ENCODE results near the gene TNS4. TPM values are rescaled to one million over a fixed set of nuclear protein-coding genes. Genes with fewer than 3 reads are reported as not detected.

Gene TNS4
- total RNA-seq, 1 experiment from 2014 or later, result 522 TPM

GRCh38 chr17:40496170-40496569, 5.3 kb downstream of the TNS4 start:
- Mint-ChIP-seq H3K36me3 (ENCODE audit: insufficient read depth, unreplicated experiment) (peaks cover 100% of the 10 kb centered on the region), H3K4me1 (ENCODE audit: insufficient read depth, unreplicated experiment) (peaks cover 56% of the 10 kb centered on the region), H3K27me3 (ENCODE audit: insufficient read depth, unreplicated experiment) (no peaks in the 10 kb centered on the region), H3K9me3 (ENCODE audit: unreplicated experiment) (no peaks in the 10 kb centered on the region), H3K4me3 (ENCODE audit: unreplicated experiment) (peak overlapping the region; percentile 98), H3K27ac (ENCODE audit: low read depth, unreplicated experiment) (peak overlapping the region; percentile 46)
- BruUV-seq (replicated peaks), result no TSS peak
- POLR2A ChIA-PET, result interaction anchor here (1.9 to 11.5 kb wide), 8 partner anchors 10 to 78 kb away, joined by 5 to 703 read pairs (median 118); partner anchors contain the start of gene TOP2A
- CTCF ChIA-PET, result interaction anchor here (0.5 to 1.5 kb wide), 6 partner anchors 20 to 1732 kb away, joined by 3 to 4 read pairs (median 3); no protein-coding TSS in a partner anchor
- no peak for TF ChIP-seq CTCF (IDR thresholded peaks at IDR 0.05; ENCODE audit: unreplicated experiment)
- intact Hi-C loops (cut with micrococcal nuclease), result loop anchor here (2.0 kb wide), 2 partner anchors 15 to 55 kb away; no protein-coding TSS in a partner anchor
- DNase-seq (ENCODE audit: unreplicated experiment), result peak; percentile 27

- Mint-ChIP-seq H3K27me3 (ENCODE audit: insufficient read depth, unreplicated experiment) (no peaks in the 10 kb centered on the region), H3K4me1 (ENCODE audit: insufficient read depth, unreplicated experiment) (peaks cover 67% of the 10 kb centered on the region), H3K9me3 (ENCODE audit: unreplicated experiment) (no peaks in the 10 kb centered on the region), H3K36me3 (ENCODE audit: insufficient read depth, unreplicated experiment) (peaks cover 100% of the 10 kb centered on the region), H3K27ac (ENCODE audit: low read depth, unreplicated experiment) (peak overlapping the region; percentile 46), H3K4me3 (ENCODE audit: unreplicated experiment) (peak overlapping the region; percentile 98)
- ChIA-PET POLR2A (interaction anchor here (0.7 to 11.5 kb wide), 11 partner anchors 11 to 1289 kb away, joined by 3 to 703 read pairs (median 10); partner anchors contain the start of gene TOP2A), CTCF (interaction anchor here (0.6 to 1.9 kb wide), 10 partner anchors 16 to 192 kb away, joined by 3 to 7 read pairs (median 4); no protein-coding TSS in a partner anchor)
- DNase-seq (ENCODE audit: unreplicated experiment), result peak; percentile 16
- intact Hi-C loops (cut with micrococcal nuclease), result no loop called here
- no peak for TF ChIP-seq CTCF (IDR thresholded peaks at IDR 0.05; ENCODE audit: unreplicated experiment)
- BruUV-seq (replicated peaks), result no TSS peak
Observed at GRCh38 chr17:40495140-40495539, 6.3 kb downstream of the TNS4 start.

GRCh38 chr17:40493697-40494096, 7.7 kb downstream of the TNS4 start:
- peaks cover 68% of the 10 kb centered on the region for H3K4me1 Mint-ChIP-seq (ENCODE audit: insufficient read depth, unreplicated experiment)
- H3K27ac Mint-ChIP-seq (ENCODE audit: low read depth, unreplicated experiment), result no peak overlapping the region
- peak overlapping the region; percentile 98 for H3K4me3 Mint-ChIP-seq (ENCODE audit: unreplicated experiment)
- intact Hi-C loops (cut with micrococcal nuclease), result no loop called here
- no peaks in the 10 kb centered on the region for H3K27me3 Mint-ChIP-seq (ENCODE audit: insufficient read depth, unreplicated experiment)
- BruUV-seq (replicated peaks), result no TSS peak
- no peaks in the 10 kb centered on the region for H3K9me3 Mint-ChIP-seq (ENCODE audit: unreplicated experiment)
- ChIA-PET POLR2A (interaction anchor here (0.7 to 11.5 kb wide), 11 partner anchors 8 to 1159 kb away, joined by 3 to 703 read pairs (median 12); partner anchors contain the start of gene TNS4), CTCF (interaction anchor here (0.6 to 1.9 kb wide), 7 partner anchors 17 to 325 kb away, joined by 3 to 7 read pairs (median 3); no protein-coding TSS in a partner anchor)
- DNase-seq (ENCODE audit: unreplicated experiment), result peak; percentile 85
- no peak for TF ChIP-seq CTCF (IDR thresholded peaks at IDR 0.05; ENCODE audit: unreplicated experiment)
- peaks cover 100% of the 10 kb centered on the region for H3K36me3 Mint-ChIP-seq (ENCODE audit: insufficient read depth, unreplicated experiment)

- DNase-seq (ENCODE audit: unreplicated experiment), result peak; percentile 60
- BruUV-seq (replicated peaks), result no TSS peak
- Mint-ChIP-seq H3K9me3 (ENCODE audit: unreplicated experiment) (no peaks in the 10 kb centered on the region), H3K36me3 (ENCODE audit: insufficient read depth, unreplicated experiment) (peaks cover 100% of the 10 kb centered on the region), H3K4me3 (ENCODE audit: unreplicated experiment) (peak overlapping the region; percentile 98), H3K27me3 (ENCODE audit: insufficient read depth, unreplicated experiment) (no peaks in the 10 kb centered on the region), H3K4me1 (ENCODE audit: insufficient read depth, unreplicated experiment) (peaks cover 69% of the 10 kb centered on the region), H3K27ac (ENCODE audit: low read depth, unreplicated experiment) (peak overlapping the region; percentile 83)
- intact Hi-C loops (cut with micrococcal nuclease), result no loop called here
- POLR2A ChIA-PET, result interaction anchor here (0.6 to 3.1 kb wide), 14 partner anchors 9 to 709 kb away, joined by 3 to 119 read pairs (median 12); partner anchors contain the start of gene TNS4
- CTCF ChIA-PET, result interaction anchor here (0.7 to 1.9 kb wide), 6 partner anchors 10 to 77 kb away, joined by 3 to 7 read pairs (median 4); partner anchors contain the start of gene TNS4
- no peak for TF ChIP-seq CTCF (IDR thresholded peaks at IDR 0.05; ENCODE audit: unreplicated experiment)
Observed at GRCh38 chr17:40491486-40491885, 9.9 kb downstream of the TNS4 start.
